Testis (tissue), 3 donors: ENCODE results near the gene ABCB11. TPM values are rescaled to one million over a fixed set of nuclear protein-coding genes. Genes with fewer than 3 reads are reported as not detected.

Experiments used
- DNase-seq: peaks from one replicate; pipeline ENCODE4 v3.0.0-alpha.2; 2019
- H3K27ac ChIP-seq, 2 donors: fragments of 200-600 bp; sonication (generic); one replicate each; pipeline ENCODE4 v1.5.1; 2019
- H3K27me3 ChIP-seq: fragments of 200-600 bp; sonication (generic); one replicate; pipeline ENCODE4 v1.5.1; 2019
- H3K36me3 ChIP-seq: fragments of 200-600 bp; sonication (generic); one replicate; pipeline ENCODE4 v1.5.1; 2017; ENCODE audit warnings: low read depth; ENCODE audit errors: missing control alignments
- H3K4me1 ChIP-seq: fragments of 200-600 bp; sonication (generic); one replicate; pipeline ENCODE4 v1.5.1; 2019
- H3K4me3 ChIP-seq, 2 donors: fragments of 200-600 bp; sonication (generic); one replicate each; pipeline ENCODE4 v1.5.1; 2017 to 2019
- H3K9me3 ChIP-seq: fragments of 200-600 bp; sonication (generic); one replicate; pipeline ENCODE4 v1.5.1; 2017
- CTCF ChIP-seq, 3 experiments: fragments of 450-650 bp in 2 of 3; fragments of 200-600 bp in 1 of 3; sonication (generic) in 1 of 3; IDR thresholded peaks; one replicate each; pipeline ENCODE4 v1.5.1; 2016 to 2019; ENCODE audit warnings: antibody characterized with exemption in 3 of 3, mild to moderate bottlenecking in 2 of 3, moderate library complexity in 1 of 3
- POLR2A ChIP-seq: fragments of 450-650 bp; IDR thresholded peaks from one replicate; pipeline ENCODE4 v1.6.1; 2017; ENCODE audit warnings: antibody characterized with exemption, mild to moderate bottlenecking, moderate library complexity
- WGBS, 2 donors: methylation state at CpG; one replicate each; pipeline ENCODE4 v1.1.5; 2018; 5-methylcytosine and 5-hydroxymethylcytosine counted together
- intact Hi-C: fragments of 100-400 bp; cut with DNase I; formaldehyde crosslinking; loops from one replicate; pipeline ENCODE4 v1.15.1; 2023; ENCODE audit warnings: low total_unique reads
- polyA plus RNA-seq: library from polyadenylated mRNA; stranded (reverse); fragments of 350-450 nt; fragmentation: Illumina TruSeq; extraction: RNeasy Lipid Tissue Mini Kit (QIAGEN cat#74804); gene quantifications from one replicate; pipeline ENCODE4 v1.2.3, GENCODE V29; 2014; ENCODE audit warnings: low read depth, low replicate concordance; ENCODE audit not compliant: insufficient read depth
- total RNA-seq, 2 donors: library from RNA; depleted of rRNA; stranded (reverse); fragments of >200 nt; gene quantifications; one replicate each; pipeline ENCODE4 v1.2.3, GENCODE V29; 2016

The ABCB11 gene
- total and polyA plus RNA-seq, 3 donors from 2014 or later, result 4.6 to 16.1 (median 7.2) TPM

DNA sequence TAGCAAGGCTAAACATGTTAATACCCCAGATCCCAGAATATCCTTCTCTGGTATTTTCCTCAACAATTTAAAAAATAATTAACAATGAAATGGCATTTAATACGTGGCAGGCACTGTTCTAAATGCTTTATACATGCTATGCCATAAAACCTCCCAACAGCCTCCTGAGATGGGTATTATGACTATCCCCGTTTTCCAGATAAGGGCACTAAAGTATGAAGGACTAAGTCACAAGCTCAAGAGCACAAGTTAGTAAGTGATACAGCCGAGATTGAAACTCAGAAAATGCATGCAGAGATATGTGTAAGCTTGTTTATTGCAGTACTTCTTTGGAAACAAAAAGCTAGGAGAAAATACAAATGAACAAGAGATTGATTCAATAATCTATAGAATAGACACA, 8.0 kb downstream of the ABCB11 start:
- H3K27ac ChIP-seq, result no peak overlapping the region
- 58 to 79% methylated on average over 3 of the region's 3 CpGs for WGBS, 2 donors
- no peaks in the 10 kb centered on the region for H3K36me3 ChIP-seq
- no peak overlapping the region for H3K4me3 ChIP-seq
- TF ChIP-seq POLR2A (no peak), CTCF (IDR thresholded peaks at IDR 0.05) (no peak)
- DNase-seq, result no peak
- intact Hi-C loops, result no loop called here
- no peaks in the 10 kb centered on the region for H3K9me3 ChIP-seq
- no peaks in the 10 kb centered on the region for H3K27me3 ChIP-seq
- H3K4me1 ChIP-seq, result no peaks in the 10 kb centered on the region

- TF ChIP-seq CTCF (IDR thresholded peaks at IDR 0.05), result no peak
- TF ChIP-seq POLR2A, result no peak
- no peaks in the 10 kb centered on the region for H3K27me3 ChIP-seq
- no peaks in the 10 kb centered on the region for H3K9me3 ChIP-seq
- 82 to 90% methylated on average over 3 of the region's 3 CpGs for WGBS, 2 donors
- H3K4me1 ChIP-seq, result no peaks in the 10 kb centered on the region
- no peak overlapping the region for H3K4me3 ChIP-seq
- DNase-seq, result no peak
- no peaks in the 10 kb centered on the region for H3K36me3 ChIP-seq
- H3K27ac ChIP-seq, result no peak overlapping the region
- intact Hi-C loops, result no loop called here
Measured at GRCh38 chr2:169018390-169018789, 12.7 kb downstream of the ABCB11 start.

- intact Hi-C loops, result no loop called here
- TF ChIP-seq CTCF (IDR thresholded peaks at IDR 0.05) (no peak), POLR2A (no peak)
- WGBS, 2 donors, result 71% methylated on average over 4 of the region's 4 CpGs
Measured at GRCh38 chr2:169015943-169016342, 15.2 kb downstream of the ABCB11 start.

GRCh38 chr2:169014780-169015179, 16.3 kb downstream of the ABCB11 start:
- intact Hi-C loops, result no loop called here

More at GRCh38 chr2:169015943-169016342, 15.2 kb downstream of the ABCB11 start:
- H3K27ac ChIP-seq, result no peak overlapping the region
- H3K9me3 ChIP-seq, result no peaks in the 10 kb centered on the region
- H3K36me3 ChIP-seq, result no peaks in the 10 kb centered on the region
- H3K27me3 ChIP-seq, result no peaks in the 10 kb centered on the region
- H3K4me1 ChIP-seq, result no peaks in the 10 kb centered on the region
- no peak for DNase-seq
- no peak overlapping the region for H3K4me3 ChIP-seq

More at GRCh38 chr2:169014780-169015179, 16.3 kb downstream of the ABCB11 start:
- Histone ChIP-seq H3K27me3 (no peaks in the 10 kb centered on the region), H3K36me3 (no peaks in the 10 kb centered on the region), H3K4me3 (no peak overlapping the region), H3K9me3 (no peaks in the 10 kb centered on the region), H3K4me1 (no peaks in the 10 kb centered on the region), H3K27ac (no peak overlapping the region)
- no peak for DNase-seq
- WGBS, 2 donors, result 88 to 90% methylated on average over 3 of the region's 3 CpGs
- no peak for TF ChIP-seq CTCF (IDR thresholded peaks at IDR 0.05)
- TF ChIP-seq POLR2A, result no peak
